T-helper 22 cell (primary cell): ENCODE measurements around the gene OR7D4.
"Not testable (repeated sequence)": the region's sequence is repeated elsewhere in the genome, so short reads cannot be mapped to it uniquely, and the experiment has no call there.

Source experiments
- DNase-seq: peaks from one replicate; pipeline ENCODE4 v3.0.0-alpha.2; 2020; ENCODE audit warnings: low read depth

OR7D4 gene

DNA sequence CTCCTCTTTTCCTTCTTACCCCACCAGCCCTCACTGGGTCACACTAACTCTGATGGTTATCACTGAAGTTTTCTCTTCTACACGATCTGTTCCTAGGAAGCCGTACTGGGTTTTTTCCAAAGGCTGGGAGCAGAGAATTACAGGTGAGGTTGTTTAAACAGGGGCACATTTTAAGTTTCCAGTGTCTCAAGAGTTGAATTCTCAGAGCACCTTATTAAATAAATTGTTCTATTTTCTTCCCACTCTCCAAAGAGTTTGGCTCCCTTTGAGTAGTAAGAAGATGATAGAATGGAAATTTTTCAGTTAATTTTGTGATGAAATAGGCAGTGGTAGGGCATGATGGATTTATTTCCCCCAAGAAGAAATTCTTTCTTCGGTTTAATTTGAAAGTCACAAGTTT lies at the start of gene OR7D4:
OR7D4 (minus strand) TSS at position 101 of the 400 bp plus-strand sequence. CDS start 4,752 bp downstream, outside the sequence.
- DNase-seq: no peak

DNA sequence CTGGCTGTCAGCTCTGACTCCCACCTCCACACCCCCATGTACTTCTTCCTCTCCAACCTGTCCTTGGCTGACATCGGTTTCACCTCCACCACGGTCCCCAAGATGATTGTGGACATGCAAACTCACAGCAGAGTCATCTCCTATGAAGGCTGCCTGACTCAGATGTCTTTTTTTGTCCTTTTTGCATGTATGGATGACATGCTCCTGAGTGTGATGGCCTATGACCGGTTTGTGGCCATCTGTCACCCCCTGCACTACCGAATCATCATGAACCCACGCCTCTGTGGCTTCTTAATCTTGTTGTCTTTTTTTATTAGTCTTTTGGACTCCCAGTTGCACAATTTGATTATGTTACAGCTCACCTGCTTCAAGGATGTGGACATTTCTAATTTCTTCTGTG lies 31.8 kb upstream of the OR7D4 start:
- DNase-seq: no peak

DNA sequence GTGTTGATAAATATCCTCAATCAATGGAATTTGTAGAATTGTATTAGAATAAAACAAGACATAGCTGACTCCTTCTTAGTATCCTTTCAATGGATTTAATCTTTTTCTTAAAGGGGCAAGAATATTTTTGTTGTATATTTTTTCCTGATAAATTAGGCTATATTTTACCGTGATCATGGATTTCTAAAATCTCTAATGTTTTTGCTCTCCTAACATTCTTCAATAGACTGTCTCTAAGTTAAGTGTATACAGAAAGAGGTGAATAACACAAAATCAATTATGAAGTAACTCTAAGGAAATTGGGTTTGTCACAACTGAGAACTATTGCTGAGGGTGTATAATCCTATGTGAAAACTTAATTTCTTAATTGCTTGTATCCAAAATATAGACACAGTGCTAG lies 31.2 kb upstream of the OR7D4 start, which contains the start of gene OR7E24:
OR7E24 (plus strand) TSS at position 301 of the 400 bp plus-strand sequence. CDS start 114 bp downstream, outside the sequence.
- DNase-seq: no peak

DNA sequence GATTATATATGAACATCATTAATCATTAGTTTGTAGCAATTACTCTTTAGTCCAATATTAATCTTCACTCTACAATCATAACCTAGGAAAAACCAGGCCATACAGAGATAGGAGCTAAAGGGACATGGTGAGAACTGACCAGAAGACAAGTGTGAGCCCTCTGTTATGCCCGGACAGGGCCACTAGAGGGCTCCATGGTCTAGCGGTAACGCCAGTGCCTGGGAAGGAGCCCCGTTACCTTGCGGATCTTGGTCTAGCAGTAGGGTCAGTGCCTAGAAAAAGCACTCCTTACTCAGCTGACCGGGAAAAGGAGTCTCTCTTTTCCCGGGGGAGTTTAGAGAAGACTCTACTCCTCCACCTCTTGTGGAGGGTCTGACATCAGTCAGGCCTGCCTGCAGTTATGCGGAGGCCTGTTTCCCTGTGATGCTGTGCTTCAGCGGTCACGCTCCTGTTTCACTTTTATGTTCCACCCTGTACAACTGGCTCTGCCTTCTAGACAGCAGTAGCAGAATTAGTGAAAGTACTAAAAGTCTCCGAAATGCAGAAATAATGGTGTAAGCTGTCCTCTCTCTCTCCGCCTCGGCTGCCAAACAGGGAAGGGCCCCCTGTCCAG lies 13.8 kb downstream of the OR7D4 start:
- DNase-seq: peak; percentile 10

DNA sequence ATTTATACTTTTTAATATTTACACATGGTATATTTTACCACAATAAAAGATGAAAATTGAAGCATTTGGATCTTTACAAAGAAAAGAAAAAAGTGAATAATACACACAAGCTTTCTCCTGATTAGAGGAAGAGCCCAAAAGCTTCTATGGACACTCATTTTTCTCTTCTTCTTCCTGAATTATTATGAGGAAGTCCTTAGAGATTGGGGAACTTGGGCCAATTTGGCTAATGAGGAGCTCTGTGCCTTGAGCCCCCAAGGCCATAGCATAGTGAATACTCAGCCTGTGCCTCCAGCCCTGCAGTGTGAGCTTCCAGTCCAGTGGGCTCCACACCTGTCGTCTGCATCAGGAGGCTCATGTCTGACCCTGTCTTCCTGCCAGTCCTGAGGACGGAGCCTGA lies 21.3 kb downstream of the OR7D4 start:
- DNase-seq: not testable (repeated sequence)

DNA sequence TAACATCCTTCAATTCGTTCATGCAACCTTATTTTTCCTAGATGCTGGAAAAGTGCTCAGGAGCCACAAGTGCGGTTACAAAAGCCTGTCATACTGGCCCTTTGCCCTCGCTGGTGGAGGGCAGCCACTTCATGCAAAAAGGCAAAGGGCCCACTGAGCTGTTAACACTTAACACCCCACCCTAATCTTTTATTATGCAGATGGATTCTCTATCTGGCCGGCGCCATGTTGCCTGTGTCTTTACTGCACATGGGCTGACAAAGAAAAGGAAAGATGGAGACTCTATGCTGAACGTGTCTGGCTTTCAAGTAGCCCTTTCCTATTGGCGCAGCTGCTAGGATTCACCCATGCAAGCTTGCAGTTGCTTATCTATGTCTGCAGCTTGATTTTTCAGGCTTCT lies 29.9 kb downstream of the OR7D4 start:
- no peak for DNase-seq

DNA sequence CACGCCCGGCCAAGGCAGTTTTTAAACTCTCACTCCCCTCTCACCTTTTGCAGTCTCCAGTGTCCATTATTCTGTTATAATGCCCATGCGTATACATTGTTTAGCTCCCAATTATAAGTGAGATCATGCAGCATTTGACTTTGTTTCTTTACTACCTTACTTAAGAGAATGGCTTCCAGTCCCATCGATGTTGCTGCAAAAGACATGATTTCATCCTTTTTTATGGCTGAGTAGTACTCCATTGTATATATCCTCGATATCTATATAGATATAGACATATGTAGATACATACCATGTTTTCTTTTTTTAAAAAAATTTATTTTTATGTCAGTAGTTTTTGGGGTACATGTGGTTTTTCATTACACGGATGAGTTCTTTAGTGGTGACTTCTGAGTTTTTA lies 32.2 kb downstream of the OR7D4 start:
- no peak for DNase-seq

DNA sequence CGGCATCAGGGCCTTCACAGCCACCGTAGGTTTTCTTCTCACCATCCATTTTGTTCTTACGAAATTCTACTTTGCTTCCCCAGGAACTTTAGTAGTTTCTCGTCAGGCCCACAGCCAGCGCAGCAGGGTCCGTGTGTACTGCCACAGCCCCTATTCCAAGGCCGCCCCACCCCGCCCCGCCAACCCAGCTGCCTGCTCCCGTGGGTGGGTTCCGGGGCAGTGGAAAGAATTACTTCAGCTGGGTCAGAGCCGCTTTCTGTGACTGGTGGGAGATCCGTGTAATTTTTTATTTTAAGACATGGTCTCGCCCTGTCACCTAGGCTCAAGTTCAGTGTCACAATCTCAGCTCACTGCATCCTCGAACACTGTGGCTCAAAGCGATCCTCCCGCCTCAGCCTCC lies 36.4 kb downstream of the OR7D4 start:
- DNase-seq: no peak

DNA sequence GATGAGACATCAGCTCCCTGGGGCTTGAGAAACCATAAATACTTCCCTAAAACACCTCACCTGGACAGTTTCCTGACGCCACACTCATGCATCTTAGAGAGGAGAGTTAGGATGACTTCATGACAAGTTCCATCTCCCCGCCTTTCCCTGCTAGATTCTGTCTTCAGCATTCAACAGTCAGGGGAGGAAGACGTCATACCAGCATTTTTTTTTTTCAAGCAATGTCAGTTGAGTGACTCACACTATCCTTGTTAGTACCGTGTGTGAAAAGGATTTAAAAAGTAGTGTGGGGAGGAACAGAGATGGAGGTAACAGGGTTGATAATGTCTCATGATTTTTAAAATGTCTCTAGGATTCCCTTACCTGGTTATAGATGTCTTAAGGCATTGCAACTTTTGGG lies 40.5 kb downstream of the OR7D4 start, which contains the start of gene OR7D2:
OR7D2 (plus strand) TSS at position 79 of the 400 bp plus-strand sequence. CDS start 6,803 bp downstream, outside the sequence.
- no peak for DNase-seq

DNA sequence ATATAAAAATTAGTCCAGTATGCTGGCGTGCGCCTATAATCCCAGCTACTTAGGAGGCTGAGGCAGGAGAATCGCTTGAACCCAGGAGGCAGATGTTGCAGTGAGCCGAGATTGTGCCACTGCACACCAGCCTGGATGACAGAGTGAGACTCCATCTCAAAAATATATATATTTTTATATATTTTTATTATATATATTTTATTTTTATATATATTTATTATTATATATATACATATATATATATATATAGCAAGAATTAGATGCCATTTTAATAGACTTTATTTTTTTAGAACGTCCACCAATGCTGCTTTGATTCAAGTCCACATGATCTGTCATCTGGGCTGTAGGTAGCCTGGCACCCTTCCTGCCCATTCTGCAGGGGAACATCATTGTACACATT lies 44.1 kb downstream of the OR7D4 start:
- no peak for DNase-seq

DNA sequence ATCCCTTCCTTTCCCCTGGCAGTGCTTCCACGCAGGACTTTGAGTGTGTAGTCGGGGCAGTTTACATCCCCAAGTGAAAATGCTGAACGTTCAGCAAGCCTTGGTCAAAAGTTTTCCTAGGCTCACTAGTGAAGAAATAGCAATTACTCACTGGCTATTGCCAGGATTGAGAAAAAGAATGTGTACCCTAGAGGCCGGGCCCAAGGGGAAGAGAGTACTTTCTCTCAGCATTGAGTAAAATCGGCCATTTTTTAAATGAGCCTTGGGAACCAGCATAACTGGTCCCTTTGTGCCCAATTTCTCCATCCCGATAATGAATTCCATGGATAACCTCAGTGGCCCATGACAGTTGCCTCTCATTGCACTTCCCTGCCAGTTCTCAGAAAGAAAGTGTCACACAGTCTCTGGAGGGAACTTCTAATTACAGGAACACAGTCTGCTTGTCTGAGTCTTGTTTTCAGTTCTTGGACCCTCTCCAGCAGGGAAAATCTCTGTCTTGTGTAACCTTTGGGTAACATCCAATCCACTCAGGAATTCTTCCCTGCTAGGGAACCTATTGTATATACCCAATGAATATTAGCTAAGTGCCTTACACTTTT lies 47.9 kb downstream of the OR7D4 start:
- DNase-seq: no peak

DNA sequence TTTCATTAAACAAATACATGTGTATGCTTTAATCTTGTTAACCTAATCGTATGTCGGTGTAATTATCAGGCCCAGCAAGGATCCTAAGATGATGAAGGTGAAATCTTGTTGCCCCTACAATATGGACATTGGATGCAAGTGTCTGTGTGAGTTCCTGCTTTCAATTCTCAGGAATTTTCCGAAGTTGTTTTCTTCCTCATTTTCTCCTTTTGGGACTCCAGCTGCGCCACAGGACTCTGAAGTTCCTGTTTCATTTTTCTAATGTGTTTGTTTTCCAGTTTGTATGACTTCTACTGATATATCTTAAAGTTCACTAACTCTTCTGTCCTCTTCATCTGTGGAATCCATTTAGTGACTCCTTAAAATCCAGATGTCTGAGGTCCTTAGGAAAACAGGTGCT lies 52.5 kb downstream of the OR7D4 start:
- DNase-seq: no peak

DNA sequence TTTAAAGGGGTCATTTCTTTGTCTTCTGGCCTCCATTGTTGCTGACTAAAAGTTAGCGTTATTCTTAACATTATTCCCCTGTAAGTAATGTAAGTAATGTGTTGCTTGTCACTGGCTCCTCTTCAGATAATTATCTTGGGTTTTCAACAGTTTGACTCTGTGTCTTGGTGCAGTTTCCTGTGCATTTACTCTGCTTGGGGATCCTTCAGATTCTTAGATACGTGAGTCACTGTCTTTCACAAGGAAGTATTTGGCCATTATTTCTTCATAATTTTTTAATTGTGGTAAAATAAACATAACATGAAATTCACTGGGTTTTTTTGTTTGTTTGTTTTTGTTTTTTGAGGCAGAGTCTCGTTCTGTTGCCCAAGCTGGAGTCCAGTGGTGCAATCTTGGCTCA lies 54.1 kb downstream of the OR7D4 start:
- DNase-seq: no peak

DNA sequence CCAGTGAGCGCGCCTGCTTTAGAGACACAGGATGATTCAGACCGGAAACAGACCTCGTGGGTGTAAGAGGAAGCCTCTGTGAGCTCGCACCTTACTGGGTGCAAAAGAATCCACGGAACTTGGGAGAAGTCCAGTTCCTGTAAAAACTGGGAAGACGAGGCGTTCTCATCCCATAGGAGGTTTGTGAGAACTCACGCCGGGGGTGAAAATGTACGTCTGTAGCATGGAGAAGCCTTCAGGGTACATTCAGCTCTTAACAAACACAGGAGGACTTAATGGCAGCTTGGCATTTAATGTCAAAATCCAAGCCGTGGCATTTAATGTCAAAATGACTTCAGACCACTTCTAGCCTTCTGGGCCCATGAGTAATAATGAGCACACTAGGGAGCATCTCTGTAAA lies 58.0 kb downstream of the OR7D4 start:
- DNase-seq: no peak
